HG03064 (cell line): Measurements from ENCODE around the gene KRT84.

Experiments used
- ATAC-seq: cut with Tn5 transposase; IDR thresholded peaks from one replicate; pipeline ENCODE4 v1.9.1; 2021; ENCODE audit warnings: low read depth; ENCODE audit not compliant: unreplicated experiment

KRT84 gene

GRCh38 chr12:52385226-52385702 lies at the start of gene KRT84:
TSS of gene KRT84 (minus strand) at chr12:52385652. CDS start at chr12:52385585, 67 bp downstream.
- no peak for ATAC-seq

GRCh38 chr12:52434760-52435530 lies 49.5 kb upstream of the KRT84 start:
- ATAC-seq: no peak

GRCh38 chr12:52434081-52434733 lies 48.8 kb upstream of the KRT84 start, which contains the start of gene KRT75:
TSS of gene KRT75 (minus strand) at chr12:52434371. CDS start at chr12:52434304, 67 bp downstream.
- no peak for ATAC-seq

GRCh38 chr12:52433501-52434080 lies 48.1 kb upstream of the KRT84 start:
- no peak for ATAC-seq

- no peak for ATAC-seq
These were observed 47.2 kb upstream of the KRT84 start for GRCh38 chr12:52432559-52433207.

- no peak for ATAC-seq
These were observed 42.7 kb upstream of the KRT84 start for GRCh38 chr12:52428121-52428520.

GRCh38 chr12:52427083-52427482 lies 41.6 kb upstream of the KRT84 start:
- no peak for ATAC-seq

GRCh38 chr12:52426034-52426433 lies 40.6 kb upstream of the KRT84 start:
- ATAC-seq: no peak

GRCh38 chr12:52425466-52425865 lies 40.0 kb upstream of the KRT84 start:
- ATAC-seq: no peak

- no peak for ATAC-seq
These were observed 38.4 kb upstream of the KRT84 start for GRCh38 chr12:52423661-52424500.

- no peak for ATAC-seq
These were observed 37.6 kb upstream of the KRT84 start for GRCh38 chr12:52423035-52423434.

- no peak for ATAC-seq
These were observed 34.2 kb upstream of the KRT84 start for GRCh38 chr12:52419656-52420055.

- no peak for ATAC-seq
These were observed 33.2 kb upstream of the KRT84 start for GRCh38 chr12:52418576-52419110.

- no peak for ATAC-seq
These were observed 32.3 kb upstream of the KRT84 start for GRCh38 chr12:52417740-52418139.

- ATAC-seq: no peak
These were observed 31.3 kb upstream of the KRT84 start for GRCh38 chr12:52416795-52417194.

GRCh38 chr12:52415870-52416750 lies 30.7 kb upstream of the KRT84 start:
- no peak for ATAC-seq

GRCh38 chr12:52414936-52415335 lies 29.5 kb upstream of the KRT84 start:
- no peak for ATAC-seq

- no peak for ATAC-seq
These were observed 28.4 kb upstream of the KRT84 start for GRCh38 chr12:52413782-52414345.

GRCh38 chr12:52413202-52413601 lies 27.8 kb upstream of the KRT84 start:
- ATAC-seq: no peak
